ENCODE results near the gene ZMYND19.

Gene ZMYND19

DNA sequence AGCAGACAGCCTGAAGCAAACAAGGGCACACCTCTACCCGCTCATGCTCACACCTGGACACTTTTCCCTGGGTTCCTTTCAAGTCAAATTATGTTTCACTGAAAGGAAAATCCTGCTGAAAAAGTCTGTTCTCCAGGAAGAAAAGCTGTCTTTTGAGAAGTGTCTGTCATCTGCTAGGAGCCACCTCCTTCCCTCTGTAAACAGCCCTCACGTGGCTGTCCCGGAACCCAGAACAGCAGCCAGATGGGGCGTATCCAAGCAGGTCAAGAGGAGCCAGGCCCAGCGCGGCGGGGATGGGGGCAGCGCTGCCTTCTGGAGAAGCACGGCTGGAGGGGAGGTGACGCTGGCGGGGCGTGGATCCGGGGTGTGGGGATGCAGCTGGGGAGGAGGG is 40.1 kb downstream of the ZMYND19 start, which contains the start of gene PNPLA7 (continued):
- no peak for TF ChIP-seq ZNF223 (tag by site-specific recombination; IDR thresholded peaks at IDR 0.05)
- TF ChIP-seq, protein P1, sequence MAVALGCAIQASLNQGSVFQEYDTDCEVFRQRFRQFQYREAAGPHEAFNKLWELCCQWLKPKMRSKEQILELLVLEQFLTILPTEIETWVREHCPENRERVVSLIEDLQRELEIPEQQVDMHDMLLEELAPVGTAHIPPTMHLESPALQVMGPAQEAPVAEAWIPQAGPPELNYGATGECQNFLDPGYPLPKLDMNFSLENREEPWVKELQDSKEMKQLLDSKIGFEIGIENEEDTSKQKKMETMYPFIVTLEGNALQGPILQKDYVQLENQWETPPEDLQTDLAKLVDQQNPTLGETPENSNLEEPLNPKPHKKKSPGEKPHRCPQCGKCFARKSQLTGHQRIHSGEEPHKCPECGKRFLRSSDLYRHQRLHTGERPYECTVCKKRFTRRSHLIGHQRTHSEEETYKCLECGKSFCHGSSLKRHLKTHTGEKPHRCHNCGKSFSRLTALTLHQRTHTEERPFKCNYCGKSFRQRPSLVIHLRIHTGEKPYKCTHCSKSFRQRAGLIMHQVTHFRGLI (tag by site-specific recombination; IDR thresholded peaks at IDR 0.05) = no peak
- peak; percentile 59; the same call in 1 of the 2 replicates for TF ChIP-seq KLF10 (tag by site-specific recombination; IDR thresholded peaks at IDR 0.05)
- no peak for TF ChIP-seq ZNF155 (tag by site-specific recombination; IDR thresholded peaks at IDR 0.05)
- TF ChIP-seq, protein P2, sequence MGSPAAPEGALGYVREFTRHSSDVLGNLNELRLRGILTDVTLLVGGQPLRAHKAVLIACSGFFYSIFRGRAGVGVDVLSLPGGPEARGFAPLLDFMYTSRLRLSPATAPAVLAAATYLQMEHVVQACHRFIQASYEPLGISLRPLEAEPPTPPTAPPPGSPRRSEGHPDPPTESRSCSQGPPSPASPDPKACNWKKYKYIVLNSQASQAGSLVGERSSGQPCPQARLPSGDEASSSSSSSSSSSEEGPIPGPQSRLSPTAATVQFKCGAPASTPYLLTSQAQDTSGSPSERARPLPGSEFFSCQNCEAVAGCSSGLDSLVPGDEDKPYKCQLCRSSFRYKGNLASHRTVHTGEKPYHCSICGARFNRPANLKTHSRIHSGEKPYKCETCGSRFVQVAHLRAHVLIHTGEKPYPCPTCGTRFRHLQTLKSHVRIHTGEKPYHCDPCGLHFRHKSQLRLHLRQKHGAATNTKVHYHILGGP (tag by site-specific recombination; IDR thresholded peaks at IDR 0.05) = no peak
- TF ChIP-seq, protein P3, sequence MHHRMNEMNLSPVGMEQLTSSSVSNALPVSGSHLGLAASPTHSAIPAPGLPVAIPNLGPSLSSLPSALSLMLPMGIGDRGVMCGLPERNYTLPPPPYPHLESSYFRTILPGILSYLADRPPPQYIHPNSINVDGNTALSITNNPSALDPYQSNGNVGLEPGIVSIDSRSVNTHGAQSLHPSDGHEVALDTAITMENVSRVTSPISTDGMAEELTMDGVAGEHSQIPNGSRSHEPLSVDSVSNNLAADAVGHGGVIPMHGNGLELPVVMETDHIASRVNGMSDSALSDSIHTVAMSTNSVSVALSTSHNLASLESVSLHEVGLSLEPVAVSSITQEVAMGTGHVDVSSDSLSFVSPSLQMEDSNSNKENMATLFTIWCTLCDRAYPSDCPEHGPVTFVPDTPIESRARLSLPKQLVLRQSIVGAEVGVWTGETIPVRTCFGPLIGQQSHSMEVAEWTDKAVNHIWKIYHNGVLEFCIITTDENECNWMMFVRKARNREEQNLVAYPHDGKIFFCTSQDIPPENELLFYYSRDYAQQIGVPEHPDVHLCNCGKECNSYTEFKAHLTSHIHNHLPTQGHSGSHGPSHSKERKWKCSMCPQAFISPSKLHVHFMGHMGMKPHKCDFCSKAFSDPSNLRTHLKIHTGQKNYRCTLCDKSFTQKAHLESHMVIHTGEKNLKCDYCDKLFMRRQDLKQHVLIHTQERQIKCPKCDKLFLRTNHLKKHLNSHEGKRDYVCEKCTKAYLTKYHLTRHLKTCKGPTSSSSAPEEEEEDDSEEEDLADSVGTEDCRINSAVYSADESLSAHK (tag by site-specific recombination; IDR thresholded peaks at IDR 0.05) = no peak
- no peak for TF ChIP-seq ZNF214 (tag by site-specific recombination; IDR thresholded peaks at IDR 0.05; ENCODE audit: borderline replicate concordance)
- TF ChIP-seq ZFHX2 (tag by site-specific recombination; conservative IDR thresholded peaks at IDR 0.05) = no peak; the same call in 1 of the 2 replicates
- TF ChIP-seq ZNF76 (tag by site-specific recombination; IDR thresholded peaks at IDR 0.05; ENCODE audit: borderline replicate concordance, low read depth) = no peak
- no peak for TF ChIP-seq ZNF23 (tag by site-specific recombination; IDR thresholded peaks at IDR 0.05; ENCODE audit: borderline replicate concordance)
- TF ChIP-seq, protein P4, sequence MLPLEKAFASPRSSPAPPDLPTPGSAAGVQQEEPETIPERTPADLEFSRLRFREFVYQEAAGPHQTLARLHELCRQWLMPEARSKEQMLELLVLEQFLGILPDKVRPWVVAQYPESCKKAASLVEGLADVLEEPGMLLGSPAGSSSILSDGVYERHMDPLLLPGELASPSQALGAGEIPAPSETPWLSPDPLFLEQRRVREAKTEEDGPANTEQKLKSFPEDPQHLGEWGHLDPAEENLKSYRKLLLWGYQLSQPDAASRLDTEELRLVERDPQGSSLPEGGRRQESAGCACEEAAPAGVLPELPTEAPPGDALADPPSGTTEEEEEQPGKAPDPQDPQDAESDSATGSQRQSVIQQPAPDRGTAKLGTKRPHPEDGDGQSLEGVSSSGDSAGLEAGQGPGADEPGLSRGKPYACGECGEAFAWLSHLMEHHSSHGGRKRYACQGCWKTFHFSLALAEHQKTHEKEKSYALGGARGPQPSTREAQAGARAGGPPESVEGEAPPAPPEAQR (tag by site-specific recombination; IDR thresholded peaks at IDR 0.05) = no peak
- TF ChIP-seq, protein P5, sequence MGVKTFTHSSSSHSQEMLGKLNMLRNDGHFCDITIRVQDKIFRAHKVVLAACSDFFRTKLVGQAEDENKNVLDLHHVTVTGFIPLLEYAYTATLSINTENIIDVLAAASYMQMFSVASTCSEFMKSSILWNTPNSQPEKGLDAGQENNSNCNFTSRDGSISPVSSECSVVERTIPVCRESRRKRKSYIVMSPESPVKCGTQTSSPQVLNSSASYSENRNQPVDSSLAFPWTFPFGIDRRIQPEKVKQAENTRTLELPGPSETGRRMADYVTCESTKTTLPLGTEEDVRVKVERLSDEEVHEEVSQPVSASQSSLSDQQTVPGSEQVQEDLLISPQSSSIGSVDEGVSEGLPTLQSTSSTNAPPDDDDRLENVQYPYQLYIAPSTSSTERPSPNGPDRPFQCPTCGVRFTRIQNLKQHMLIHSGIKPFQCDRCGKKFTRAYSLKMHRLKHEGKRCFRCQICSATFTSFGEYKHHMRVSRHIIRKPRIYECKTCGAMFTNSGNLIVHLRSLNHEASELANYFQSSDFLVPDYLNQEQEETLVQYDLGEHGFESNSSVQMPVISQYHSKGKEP (tag by site-specific recombination; IDR thresholded peaks at IDR 0.05) = no peak
- TF ChIP-seq ZEB2 (tag by site-specific recombination; IDR thresholded peaks at IDR 0.05) = no peak
- no peak for TF ChIP-seq ZSCAN16 (tag by site-specific recombination; IDR thresholded peaks at IDR 0.05)
- TF ChIP-seq ZNF184 (tag by site-specific recombination; IDR thresholded peaks at IDR 0.05) = no peak
- TF ChIP-seq ZNF350 (tag by site-specific recombination; IDR thresholded peaks at IDR 0.05) = no peak
- TF ChIP-seq, protein P6, sequence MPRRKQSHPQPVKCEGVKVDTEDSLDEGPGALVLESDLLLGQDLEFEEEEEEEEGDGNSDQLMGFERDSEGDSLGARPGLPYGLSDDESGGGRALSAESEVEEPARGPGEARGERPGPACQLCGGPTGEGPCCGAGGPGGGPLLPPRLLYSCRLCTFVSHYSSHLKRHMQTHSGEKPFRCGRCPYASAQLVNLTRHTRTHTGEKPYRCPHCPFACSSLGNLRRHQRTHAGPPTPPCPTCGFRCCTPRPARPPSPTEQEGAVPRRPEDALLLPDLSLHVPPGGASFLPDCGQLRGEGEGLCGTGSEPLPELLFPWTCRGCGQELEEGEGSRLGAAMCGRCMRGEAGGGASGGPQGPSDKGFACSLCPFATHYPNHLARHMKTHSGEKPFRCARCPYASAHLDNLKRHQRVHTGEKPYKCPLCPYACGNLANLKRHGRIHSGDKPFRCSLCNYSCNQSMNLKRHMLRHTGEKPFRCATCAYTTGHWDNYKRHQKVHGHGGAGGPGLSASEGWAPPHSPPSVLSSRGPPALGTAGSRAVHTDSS (tag by site-specific recombination; IDR thresholded peaks at IDR 0.05) = no peak
- no peak for TF ChIP-seq GLI2 (tag by site-specific recombination; IDR thresholded peaks at IDR 0.05; ENCODE audit: borderline replicate concordance, low read depth)
- no peak for TF ChIP-seq ZNF791 (tag by site-specific recombination; IDR thresholded peaks at IDR 0.05)
- TF ChIP-seq, protein P7, sequence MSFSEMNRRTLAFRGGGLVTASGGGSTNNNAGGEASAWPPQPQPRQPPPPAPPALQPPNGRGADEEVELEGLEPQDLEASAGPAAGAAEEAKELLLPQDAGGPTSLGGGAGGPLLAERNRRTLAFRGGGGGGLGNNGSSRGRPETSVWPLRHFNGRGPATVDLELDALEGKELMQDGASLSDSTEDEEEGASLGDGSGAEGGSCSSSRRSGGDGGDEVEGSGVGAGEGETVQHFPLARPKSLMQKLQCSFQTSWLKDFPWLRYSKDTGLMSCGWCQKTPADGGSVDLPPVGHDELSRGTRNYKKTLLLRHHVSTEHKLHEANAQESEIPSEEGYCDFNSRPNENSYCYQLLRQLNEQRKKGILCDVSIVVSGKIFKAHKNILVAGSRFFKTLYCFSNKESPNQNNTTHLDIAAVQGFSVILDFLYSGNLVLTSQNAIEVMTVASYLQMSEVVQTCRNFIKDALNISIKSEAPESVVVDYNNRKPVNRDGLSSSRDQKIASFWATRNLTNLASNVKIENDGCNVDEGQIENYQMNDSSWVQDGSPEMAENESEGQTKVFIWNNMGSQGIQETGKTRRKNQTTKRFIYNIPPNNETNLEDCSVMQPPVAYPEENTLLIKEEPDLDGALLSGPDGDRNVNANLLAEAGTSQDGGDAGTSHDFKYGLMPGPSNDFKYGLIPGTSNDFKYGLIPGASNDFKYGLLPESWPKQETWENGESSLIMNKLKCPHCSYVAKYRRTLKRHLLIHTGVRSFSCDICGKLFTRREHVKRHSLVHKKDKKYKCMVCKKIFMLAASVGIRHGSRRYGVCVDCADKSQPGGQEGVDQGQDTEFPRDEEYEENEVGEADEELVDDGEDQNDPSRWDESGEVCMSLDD (tag by site-specific recombination; IDR thresholded peaks at IDR 0.05) = peak; percentile 89
- TF ChIP-seq ZNF843 (tag by site-specific recombination; IDR thresholded peaks at IDR 0.05) = no peak
- TF ChIP-seq ZNF266 (tag by site-specific recombination; IDR thresholded peaks at IDR 0.05; ENCODE audit: low read depth) = no peak
- TF ChIP-seq ZNF366 (tag by site-specific recombination; conservative IDR thresholded peaks at IDR 0.05) = peak; percentile 69
- peak; percentile 61 for TF ChIP-seq IKZF3 (tag by site-specific recombination; IDR thresholded peaks at IDR 0.05)
- no peak for TF ChIP-seq ZNF792 (tag by site-specific recombination; IDR thresholded peaks at IDR 0.05)
- no peak for TF ChIP-seq ZNF114 (tag by site-specific recombination; IDR thresholded peaks at IDR 0.05)
- no peak for TF ChIP-seq ZFP3 (tag by site-specific recombination; IDR thresholded peaks at IDR 0.05; ENCODE audit: low read depth)
- no peak for TF ChIP-seq ZNF610 (tag by site-specific recombination; IDR thresholded peaks at IDR 0.05; ENCODE audit: borderline replicate concordance)
- TF ChIP-seq ZXDB (tag by site-specific recombination; IDR thresholded peaks at IDR 0.05) = no peak

Measured in HEK293 (cell line).